NCI-H1694 (cell line): ENCODE measurements around the gene SMAD3.

Source experiments
- DNase-seq: peaks from one replicate; lab custom pipeline; 2025; lab: John Stamatoyannopoulos, UW

The SMAD3 gene

DNA sequence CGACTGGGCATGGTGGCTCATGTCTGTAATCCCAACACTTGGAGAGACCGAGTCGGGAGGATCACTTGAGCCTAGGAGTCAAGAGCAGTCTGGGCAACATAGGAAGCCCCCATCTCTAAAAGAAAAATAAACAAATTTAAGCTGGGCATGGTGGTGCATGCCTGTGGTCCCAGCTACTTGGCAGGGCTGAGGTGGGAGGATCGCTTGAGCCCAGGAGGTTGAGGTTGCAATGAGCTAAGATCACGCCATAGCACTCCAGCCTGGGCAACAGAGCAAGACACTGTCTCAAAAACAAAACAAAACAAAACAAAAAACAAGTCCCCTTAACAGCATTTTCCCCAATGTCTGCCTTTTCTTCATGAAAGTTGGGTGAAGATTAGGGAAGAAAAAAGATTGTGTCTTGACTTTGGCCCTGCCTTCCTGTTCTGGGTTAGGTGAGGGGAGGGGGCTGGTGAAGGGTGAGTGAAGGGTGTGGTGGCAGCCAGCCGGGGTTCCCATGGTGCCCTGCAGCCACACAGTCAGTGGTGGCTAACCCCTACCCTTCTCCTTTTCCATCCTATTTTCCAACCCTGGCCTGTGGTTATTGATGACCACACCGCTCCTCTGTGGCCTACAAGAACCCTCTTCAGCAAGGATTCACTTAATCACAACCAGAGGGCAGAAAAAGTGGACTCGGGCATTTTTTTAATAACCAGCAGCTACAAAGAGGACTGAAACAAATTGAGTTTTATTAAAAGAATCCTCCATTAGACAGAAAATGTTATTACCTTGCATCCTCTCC lies 28.4 kb upstream of the SMAD3 start:
- DNase-seq = no peak

DNA sequence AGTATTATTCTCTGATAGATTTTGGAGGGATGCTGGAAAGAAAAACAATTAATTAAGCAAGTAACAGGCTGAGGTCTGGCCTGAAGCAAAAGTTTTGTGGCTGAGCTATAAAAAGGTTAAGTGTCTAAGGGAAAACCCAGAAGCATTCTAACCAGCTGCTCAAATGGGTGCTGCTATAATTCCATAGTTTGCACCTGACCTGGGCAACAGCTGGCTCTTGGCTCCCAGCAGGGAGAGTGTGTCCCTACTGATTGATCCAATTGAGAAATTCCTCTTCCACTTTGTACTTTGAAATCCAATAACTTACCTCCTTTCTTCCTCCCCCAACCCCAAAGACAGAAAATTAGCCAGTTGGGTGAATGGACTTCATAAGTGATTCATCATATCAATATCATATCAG lies 27.7 kb upstream of the SMAD3 start:
- DNase-seq = no peak

DNA sequence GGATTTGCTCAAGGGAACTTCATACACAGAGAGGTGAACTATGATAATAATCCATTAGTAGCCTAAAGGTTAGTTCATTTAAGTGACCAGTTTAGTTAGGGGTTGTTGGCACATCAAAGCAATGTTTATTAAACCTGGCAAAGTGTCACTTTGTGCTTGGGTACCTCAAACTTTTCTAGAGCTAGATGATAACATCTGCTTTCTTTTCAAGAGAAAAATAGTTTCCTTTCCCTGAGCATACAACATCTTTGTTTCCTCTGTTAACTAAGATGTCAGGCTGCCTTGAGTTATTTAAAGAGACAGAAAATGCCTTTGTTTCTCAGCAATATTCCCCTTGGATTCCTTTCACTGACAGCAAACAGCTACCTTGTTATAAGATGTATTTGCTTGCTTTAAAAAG lies 26.7 kb upstream of the SMAD3 start:
- no peak for DNase-seq

DNA sequence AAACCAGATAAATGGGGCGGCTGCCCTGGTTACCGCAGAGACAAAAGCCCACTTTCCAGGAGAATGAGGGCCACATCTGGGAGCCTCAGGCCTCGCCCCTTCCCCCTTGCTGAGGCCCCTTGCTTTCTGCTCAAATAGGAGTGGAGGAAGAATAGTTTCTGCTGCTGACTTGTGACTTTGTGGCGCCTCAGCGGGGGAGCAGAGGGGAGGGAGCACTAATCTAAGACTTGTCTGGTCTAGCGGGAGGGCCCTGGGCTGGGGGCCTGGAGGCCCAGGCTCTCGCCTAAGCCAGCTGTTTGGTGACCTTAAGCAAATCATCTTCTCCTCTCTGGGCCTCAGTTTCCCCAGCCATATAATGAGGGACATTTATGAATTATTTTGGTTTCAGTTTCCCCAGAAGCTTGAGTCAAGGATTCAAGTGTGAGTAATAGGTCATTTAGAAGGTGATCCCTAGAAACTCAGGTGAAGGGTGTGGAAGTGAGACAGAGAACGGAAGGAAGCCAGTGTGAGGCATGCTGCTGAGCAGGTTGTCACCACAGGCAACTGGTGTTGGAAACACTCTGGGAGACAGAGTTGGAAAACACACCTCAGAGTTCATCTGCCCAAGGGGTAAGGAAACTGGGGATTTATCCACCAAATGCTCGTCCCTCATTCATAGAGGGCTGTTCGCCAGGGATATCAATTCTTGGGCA lies 25.9 kb upstream of the SMAD3 start:
- DNase-seq = no peak

DNA sequence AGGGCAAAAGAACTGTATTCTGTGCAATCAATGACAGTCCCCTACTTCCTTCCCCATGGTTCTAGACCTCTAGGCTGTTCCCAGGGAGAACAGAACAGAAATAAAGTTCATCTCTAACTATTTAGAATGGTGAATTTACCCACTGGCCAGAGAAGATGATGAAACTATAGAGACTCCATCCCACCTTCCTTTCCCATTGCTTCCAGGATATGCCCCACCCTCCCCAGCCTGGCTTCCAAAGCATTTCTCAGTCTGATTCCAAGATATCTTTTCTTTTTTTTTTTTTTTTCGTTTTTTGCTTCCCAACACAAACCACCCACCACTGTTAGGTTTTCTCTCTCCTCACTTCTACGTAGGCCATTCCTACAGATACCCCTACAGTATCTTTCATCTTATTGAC lies 25.1 kb upstream of the SMAD3 start:
- no peak for DNase-seq

DNA sequence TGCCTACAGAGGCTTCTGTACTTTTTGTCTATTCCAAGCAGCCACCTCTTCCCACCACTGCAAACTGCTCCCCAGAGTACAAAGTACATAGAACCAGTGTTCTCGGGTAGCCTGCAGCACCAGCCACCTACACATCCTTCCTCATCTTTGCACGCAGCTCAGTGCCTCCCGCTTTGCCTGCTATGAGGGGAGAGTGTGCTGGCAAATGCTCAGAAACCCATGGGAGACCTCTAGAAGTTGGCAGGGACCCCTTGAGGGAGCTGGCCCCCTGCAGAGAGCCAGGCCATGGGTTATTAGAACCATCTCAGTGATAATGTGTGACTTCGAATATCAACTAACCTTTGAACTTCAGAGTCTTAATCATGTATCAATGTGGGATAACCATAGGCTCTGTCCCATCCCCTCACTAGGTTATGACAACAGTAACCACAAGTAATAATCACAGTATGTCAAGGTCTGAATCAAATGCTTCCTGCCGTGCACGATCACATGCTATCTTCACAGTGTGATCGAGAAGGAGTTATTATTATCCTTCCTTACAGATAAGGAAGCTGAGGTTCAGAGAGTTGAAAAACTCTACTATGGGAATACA lies 22.8 kb upstream of the SMAD3 start:
- DNase-seq = no peak

DNA sequence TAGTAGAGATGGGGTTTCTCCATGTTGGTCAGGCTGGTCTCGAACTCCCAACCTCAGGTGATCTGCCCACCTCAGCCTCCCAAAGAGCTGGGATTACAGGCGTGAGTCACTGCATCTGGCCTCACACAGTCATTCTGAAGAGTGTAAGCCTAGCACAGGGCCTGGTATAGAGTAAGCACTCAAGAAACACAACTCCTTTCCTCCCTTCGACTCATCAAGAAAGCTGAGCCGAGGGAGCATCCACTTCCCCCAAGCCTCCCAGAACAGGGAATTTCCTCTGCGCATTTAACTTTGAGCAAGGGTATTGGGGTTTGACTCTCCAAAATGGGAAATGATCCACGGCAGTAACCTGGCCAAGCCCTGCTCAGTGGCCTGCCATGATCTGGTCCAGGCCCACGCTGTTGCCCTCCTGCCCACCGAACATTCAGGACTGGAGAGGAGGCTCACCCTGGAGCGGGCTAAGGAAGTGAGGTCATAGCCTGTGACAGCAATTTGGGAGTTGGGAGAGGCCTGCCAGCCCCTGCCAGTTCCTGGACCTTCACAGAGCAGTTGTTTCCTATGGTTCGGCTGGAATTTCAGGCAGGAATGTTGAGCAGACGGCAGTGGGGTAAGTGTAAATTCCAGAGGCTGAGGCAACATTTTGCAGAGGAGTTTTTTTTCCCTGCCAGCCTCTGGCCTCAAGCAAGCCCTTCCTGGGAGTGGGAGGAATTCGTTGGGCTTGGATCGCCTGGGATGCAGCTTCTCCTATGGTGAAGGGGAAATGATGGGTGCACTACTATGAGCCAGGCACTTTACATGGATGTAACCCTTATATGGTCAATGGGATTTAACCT lies 21.2 kb upstream of the SMAD3 start:
- DNase-seq = no peak

DNA sequence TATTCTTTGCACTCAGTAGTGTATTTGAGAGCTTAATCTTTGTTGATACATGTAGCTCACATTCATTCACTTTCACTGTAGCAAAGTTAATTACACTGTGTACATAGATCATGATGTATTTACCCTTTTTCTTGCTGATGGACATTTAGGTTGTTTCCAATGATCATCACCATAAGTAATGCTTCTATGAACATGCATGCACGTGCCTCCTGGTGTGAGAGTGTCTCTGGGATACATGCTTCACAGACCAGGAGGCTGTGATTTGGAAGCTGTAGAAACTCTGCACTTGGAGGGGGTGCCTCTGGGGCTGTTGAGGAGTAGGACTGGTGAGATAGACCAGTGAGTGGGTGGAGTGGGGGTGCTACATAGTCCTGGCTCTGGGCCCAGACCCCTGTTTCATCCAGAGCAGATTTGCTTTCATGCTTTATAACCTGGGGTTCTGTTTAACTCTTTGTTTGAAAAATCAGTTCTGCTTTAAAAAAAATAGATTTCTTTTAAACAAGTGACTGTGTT lies 18.2 kb upstream of the SMAD3 start:
- no peak for DNase-seq

DNA sequence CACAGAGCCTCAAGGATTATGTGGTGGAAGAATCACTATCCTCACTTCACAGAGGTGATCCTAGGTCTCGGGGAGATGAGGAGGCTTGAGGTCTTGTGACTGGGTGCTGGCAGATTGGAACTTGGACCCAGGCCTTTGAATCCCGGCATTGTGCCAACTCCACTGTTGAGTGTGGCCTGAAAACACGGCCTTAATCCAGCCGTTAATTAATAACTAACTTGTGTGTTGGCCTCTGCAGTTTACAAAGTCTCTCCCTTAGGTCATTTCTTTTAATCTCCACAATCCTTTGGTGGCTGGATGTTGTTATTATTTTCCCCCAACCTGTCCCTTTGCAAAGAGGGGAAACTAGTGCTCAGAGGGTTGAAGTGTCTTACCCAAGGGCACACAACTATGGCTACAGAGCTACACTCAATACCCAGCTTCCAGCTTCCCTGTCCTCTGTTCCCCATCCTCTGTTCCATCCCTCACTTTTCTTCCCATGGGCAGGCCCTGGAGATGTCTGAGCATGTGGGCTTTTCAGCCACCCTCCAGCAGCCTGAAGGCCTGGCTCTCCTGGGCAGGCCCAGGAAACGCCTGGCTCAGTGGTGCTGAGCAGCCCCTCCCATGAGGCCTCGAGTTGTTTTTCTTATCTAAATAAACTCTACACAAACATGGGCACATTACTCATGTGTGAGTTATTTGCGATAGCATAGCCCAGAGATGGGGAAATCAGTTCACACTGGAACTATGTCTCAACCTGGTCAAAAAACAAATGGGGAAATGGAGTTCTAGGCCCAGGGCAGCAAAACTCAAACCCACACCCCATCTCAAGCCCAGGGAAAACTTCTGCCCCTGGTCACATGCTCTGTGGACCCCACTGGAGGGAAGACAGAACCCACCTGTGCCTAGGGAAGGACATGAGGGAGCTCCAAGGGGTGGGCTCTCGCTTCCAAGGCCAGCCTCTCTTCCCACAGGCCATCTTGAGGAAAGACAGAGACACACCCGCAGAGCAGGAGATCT lies 16.8 kb upstream of the SMAD3 start:
- no peak for DNase-seq

DNA sequence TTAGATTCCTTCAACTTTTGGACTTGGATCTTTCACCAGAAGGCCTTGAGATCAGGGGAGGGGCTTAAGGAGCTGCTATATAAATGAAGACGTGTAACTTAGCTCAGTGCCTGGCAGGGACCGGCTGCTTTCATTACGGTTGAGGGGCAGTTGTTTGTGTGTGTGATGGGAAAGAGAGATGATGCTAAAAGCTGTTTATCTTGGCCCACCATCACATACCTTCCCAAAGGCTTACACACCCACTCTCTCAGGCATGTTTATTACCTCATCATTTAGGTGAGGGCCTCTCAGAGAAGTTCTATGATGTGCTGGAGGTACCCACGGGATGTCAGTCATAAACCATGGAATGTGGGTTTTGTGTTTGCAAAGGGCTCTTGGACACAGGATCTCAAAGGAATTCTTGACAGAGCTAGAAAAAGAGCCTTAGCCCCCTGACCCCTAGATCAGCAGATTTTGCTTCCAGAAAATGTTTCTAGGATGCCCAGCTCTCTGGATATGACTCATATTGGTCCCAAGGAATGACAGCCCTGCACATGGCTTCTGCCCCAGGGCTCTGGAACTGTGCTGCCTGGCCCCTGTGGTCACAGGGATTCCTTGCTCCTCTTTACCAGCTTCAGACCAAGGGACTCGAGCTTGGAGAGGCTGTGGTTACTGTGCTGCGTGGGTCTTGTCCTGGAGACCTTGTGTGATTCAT lies 15.9 kb upstream of the SMAD3 start:
- no peak for DNase-seq

DNA sequence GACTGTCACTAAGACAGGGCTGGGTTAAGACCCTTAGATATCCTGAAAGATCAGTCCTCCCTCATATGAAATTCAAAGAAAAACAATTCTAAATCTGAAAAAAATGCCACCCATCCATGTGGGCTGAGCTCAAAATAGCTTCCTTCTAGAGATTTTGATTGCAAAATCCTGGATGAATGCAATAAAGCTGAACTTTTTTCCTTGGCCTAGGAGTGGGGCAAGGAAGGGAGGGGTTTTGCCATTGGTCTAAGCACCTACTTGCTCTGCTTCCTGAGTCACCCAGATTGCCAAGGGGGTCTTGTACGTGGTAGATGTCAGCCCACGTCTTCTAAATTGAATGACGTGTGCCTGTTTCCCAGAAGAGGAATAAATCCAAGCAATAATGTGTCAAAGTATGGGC lies 15.3 kb upstream of the SMAD3 start:
- no peak for DNase-seq

DNA sequence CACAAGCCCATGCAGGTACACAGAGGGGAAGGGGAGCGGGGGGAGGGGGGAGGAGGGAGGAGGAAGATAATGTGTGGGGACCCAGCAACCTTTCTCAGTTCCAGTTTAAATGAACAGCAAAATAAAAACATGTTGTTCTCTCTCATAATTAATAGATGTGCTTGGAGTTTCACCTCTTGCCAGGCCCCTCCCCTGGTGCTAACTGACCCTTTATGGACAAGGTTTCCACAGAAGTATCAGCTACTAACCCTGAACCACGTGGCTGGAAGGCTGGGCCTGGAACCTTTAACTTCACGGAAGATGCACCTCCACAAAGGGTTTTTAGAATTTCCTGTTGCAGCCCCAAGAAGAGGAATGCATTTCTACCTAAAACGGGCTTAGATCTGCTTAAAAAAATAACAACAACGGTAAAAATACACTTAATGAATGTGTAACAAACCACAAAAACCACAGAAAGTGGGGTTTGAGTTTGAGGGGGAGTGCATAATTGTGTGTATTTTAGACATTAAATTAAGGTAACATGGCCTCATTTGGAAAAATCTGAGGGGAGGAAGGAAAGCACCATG lies 14.8 kb upstream of the SMAD3 start:
- DNase-seq = no peak

DNA sequence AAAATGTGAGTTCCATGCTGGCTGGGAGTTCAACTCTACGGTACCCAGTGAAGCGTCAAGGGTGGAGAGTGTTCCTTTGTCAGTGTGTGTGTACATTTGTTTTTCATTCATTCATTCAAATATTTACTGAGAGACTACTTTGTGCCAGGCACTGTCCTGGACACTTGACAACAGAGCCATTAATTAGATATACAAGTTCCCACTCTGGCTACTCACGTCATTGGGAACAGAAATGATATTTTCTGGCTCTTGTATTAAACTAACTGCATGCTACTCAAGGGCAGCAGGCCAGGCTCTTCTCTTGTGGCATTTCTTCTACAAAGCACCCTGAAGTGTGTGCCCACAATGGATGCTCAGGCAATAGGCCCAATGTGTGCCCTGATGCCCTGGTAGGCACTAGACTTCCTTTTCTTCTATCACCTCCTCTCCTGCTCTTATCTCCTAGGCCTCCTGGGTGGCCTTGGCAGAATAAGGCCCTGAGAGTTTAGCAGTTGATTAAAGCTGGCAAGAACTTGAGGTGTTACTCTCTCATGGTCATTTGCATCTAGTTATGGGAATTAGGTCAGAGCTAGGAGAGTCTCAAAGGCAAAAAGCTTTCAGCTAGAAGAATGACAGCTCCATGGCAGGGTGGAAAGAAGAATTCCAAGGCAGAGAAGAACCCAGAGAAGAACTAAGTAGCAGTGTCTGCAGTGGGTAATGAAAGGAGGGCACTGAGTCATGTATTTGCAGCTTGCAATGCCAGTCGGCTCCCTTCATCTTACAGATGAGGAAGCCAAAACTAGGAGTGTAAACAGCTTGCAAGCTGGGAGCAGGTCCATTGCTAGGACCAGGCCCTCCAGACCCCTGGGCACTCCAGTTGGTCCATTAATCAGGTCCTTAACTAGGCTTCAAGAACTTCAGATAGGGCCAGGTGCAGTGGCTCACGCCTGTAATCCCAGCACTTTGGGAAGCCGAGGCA lies 14.0 kb upstream of the SMAD3 start:
- no peak for DNase-seq

DNA sequence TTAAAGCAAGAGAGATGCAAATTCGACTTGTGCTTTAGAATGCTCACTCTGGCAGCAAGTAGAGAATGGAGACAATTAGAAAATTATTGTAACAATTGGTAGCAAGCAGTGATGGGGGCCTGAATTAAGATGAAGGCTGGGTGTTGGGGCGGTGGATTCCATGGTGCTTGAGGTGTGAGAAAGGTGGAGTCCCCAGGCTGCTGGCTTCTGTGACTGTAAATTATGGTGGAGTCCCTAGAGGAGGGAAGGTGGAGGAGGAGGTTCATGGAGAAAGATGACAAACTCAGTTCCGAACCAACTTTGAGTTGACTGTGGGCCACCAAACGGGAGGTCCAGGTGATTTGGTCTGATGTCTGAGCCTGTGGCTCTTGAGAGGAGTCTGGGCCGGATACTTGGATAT lies 10.7 kb upstream of the SMAD3 start:
- no peak for DNase-seq

DNA sequence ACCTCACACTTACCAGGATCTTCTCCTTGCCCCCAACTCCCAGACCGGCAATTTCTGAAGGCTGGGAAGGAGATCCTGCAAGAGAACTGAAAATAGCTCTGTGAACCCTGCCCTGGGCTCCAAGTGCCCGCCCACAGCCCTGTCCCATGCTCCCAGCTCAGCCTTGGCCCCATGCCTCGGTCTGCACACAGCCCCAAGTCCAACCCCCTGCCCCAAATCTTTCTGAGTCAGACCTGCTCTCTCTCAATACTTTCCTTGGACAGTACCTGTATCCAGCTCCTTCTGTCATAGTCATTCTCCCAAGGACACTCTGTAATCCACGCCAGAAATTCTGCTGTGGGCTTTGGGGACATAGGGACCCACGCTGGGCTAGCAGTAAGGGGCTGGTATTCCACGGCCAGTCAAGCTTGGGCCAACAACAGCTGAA lies 6.3 kb upstream of the SMAD3 start:
- DNase-seq = no peak

DNA sequence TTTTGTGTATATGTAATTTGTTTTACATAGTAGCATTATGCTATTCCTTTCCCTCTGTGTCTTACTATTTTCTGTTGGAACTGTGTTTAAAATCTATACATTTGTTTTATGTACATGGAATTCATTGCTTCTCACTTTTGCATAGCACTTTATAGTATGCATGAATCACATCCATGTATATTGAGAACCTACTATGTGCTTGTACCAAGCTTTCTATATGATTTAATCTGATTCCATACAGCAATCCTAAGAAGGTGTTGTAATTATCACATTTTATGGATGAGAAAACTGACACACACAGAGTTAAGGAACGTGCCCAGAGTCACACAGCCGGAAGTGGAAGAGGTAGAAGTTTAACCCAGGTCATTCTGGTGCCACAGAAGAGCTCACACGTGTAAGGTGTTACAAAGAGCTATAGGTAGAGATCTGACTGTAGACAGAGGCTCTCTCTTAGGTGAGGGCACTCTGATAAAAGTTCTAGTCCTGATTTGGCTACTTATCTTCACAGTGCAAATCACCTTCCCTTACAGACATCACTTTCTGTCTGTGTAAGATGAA lies 3.5 kb upstream of the SMAD3 start:
- DNase-seq = no peak

DNA sequence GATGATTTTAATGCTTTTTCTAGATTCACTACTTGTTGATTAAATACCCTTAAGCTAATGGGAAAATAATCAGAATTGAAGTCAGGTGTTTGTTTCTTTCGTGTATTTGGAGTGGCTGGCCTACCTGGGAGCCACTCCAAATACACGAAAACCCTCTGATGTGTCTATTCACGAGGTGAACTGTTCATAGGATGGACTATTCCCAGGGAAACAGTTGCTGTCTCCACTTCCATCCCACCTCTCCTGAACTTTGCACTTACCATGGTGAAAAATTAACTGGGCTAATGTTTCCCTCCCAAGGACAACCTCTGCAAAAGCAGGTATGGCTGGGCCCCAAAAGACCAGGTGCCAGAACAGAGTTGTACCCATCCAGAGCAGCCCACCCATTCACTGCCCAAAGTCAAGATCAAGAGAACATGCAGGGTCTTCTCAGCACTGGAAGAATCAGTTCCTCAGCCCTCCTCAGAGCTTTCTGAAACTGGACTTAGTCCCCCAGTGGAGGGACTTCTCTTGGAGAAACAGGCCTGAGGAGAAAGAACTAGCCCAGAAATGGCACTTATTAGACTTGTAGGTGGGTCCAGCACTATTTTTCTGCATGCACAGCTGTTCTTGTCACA lies 2.9 kb upstream of the SMAD3 start:
- DNase-seq = no peak
